ENCODE data around the gene ESPL1.

- TF ChIP-seq CTCF (IDR thresholded peaks at IDR 0.05), result no peak
- no peak for TF ChIP-seq RAD21 (conservative IDR thresholded peaks at IDR 0.05 in 1 of 2, IDR thresholded peaks at IDR 0.05 in 1 of 2)
- TF ChIP-seq EP300 (IDR thresholded peaks at IDR 0.05), result no peak
- TF ChIP-seq NFE2L2 (conservative IDR thresholded peaks at IDR 0.05; ENCODE audit: low read length), result no peak
- TF ChIP-seq REST (IDR thresholded peaks at IDR 0.05), result no peak
- no peak for TF ChIP-seq NR3C1 (IDR thresholded peaks at IDR 0.05)
- no peak for TF ChIP-seq CEBPB (IDR thresholded peaks at IDR 0.05)
- TF ChIP-seq ZSCAN20 (CRISPR knock-in tag; IDR thresholded peaks at IDR 0.05), result no peak
- no peak for TF ChIP-seq TP53 (CRISPR knock-in tag; IDR thresholded peaks at IDR 0.05)
These were observed 647 bp upstream of the ESPL1 start for GRCh38 chr12:53267306-53267998.
